Measurements from ENCODE around the gene CAPN10.

DNA sequence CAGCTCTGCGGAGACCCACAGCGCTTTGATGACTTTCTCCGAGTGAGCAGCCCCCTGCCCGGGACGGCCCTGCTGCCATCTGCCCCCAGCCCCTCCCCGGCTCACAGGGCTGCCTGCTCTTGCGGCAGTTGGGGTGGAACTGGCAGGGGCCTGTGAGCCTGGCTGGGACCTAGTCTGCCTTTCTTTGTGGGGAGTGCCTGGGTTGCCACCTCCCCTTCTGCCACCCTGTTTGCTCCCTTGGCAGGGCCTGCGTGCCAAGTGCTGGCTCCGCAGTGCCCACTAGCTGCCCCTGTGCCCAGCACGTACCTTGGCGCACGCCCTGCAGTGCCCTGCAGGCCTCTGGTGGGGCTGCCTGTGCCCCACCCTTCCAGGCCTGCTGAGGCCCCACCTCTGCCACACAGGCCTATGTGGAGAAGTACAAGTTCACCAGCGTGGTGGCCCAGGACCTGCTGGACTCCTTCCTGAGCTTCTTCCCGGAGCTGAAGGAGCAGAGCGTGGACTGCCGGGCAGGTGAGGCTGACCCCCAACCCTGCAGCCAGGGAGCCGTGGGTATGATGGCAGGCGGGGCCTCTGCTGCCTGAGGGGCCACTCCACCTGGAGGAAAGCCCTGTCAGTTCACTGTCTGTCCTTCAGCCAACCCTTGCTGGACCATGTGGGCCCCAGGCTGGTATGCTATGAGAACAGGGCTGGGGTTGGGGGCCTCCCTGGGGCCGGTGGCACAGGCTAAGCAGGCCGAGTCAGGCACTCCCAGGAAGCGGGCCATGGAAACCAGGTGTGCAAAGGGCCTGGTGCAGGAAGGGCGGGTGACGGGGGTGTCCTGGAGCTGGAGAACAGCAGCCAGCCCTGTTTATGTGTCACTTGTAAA lies 11.2 kb upstream of the CAPN10 start:
- TF ChIP-seq FOXA1 (IDR thresholded peaks at IDR 0.05) (no peak), SP1 (IDR thresholded peaks at IDR 0.05) (no peak), ARNT (IDR thresholded peaks at IDR 0.05) (no peak), SUZ12 (IDR thresholded peaks at IDR 0.05) (no peak), BHLHE40 (IDR thresholded peaks at IDR 0.05; ENCODE audit: borderline replicate concordance) (no peak), CTBP1 (IDR thresholded peaks at IDR 0.05; ENCODE audit: borderline replicate concordance) (no peak), FOXK2 (IDR thresholded peaks at IDR 0.05) (no peak), ELF4 (IDR thresholded peaks at IDR 0.05) (no peak)
